H1 (cell line): ENCODE measurements around the gene SCART1. TPM values are rescaled to one million over a fixed set of nuclear protein-coding genes. Genes with fewer than 3 reads are reported as not detected.

Experiments used
- CTCF ChIA-PET: fragments of 300-600 bp; sonication (Branson Sonifier 250); formaldehyde crosslinking; loops from one replicate; lab custom pipeline; 2021; ENCODE audit not compliant: partially characterized antibody; lab: Charles Lee
- POLR2A ChIA-PET: fragments of 300-600 bp; sonication (Branson Sonifier 250); formaldehyde crosslinking; loops from one replicate; lab custom pipeline; 2021; ENCODE audit warnings: inconsistent platforms; ENCODE audit not compliant: partially characterized antibody; lab: Charles Lee
- DNase-seq, 2 experiments: peaks; one replicate each; pipeline versions ENCODE4 v3.0.0 to v3.0.0-alpha.2; 2010 to 2022; ENCODE audit warnings: low spot score in 2 of 2, low read depth in 1 of 2, mixed read lengths in 1 of 2
- FAIRE-seq: peaks from 2 replicates; lab custom pipeline; 2011; peaks lifted over from hg19 to GRCh38; lab: Jason Lieb, UNC
- H2AFZ ChIP-seq: 2 replicates; pipeline ENCODE4 v1.8.1; 2012; ENCODE audit warnings: low read length, inconsistent platforms
- H2AK5ac ChIP-seq: 2 replicates; pipeline ENCODE4 v1.6.1; 2013; ENCODE audit warnings: low read depth, low read length
- H2BK120ac ChIP-seq: replicated peaks from 2 replicates; pipeline ENCODE3; 2013; ENCODE audit warnings: low read depth, low read length, inconsistent platforms
- H2BK12ac ChIP-seq: 2 replicates; pipeline ENCODE4 v1.6.1; 2013; ENCODE audit warnings: low read depth, low read length
- H2BK15ac ChIP-seq: 2 replicates; pipeline ENCODE4 v1.6.1; 2013; ENCODE audit warnings: low read length
- H2BK20ac ChIP-seq: 2 replicates; pipeline ENCODE4 v1.6.1; 2013; ENCODE audit warnings: low read length
- H2BK5ac ChIP-seq: 2 replicates; pipeline ENCODE4 v1.6.1; 2013; ENCODE audit warnings: low read depth, low read length
- H3K14ac ChIP-seq: 2 replicates; pipeline ENCODE4 v1.6.1; 2013; ENCODE audit warnings: inconsistent platforms; ENCODE audit not compliant: insufficient read length
- H3K18ac ChIP-seq: 2 replicates; pipeline ENCODE4 v1.6.1; 2013; ENCODE audit warnings: low read length; ENCODE audit errors: extremely low read depth
- H3K23ac ChIP-seq: 2 replicates; pipeline ENCODE4 v1.6.1; 2013; ENCODE audit warnings: inconsistent platforms; ENCODE audit not compliant: insufficient read length
- H3K23me2 ChIP-seq: 2 replicates; pipeline ENCODE4 v1.6.1; 2013; ENCODE audit warnings: low read depth, low read length
- H3K27ac ChIP-seq: 2 replicates; pipeline ENCODE4 v1.6.1; 2011; ENCODE audit warnings: low read depth, low read length, inconsistent platforms
- H3K27me3 ChIP-seq, 4 experiments: replicated peaks in 1 of 4; 1 replicate in 1 of 4; 2 replicates in 3 of 4; pipeline versions ENCODE4 v1.6.1 to v1.8.1; 2011 to 2013; ENCODE audit warnings: low read length in 3 of 4, mild to moderate bottlenecking in 3 of 4, inconsistent platforms in 2 of 4, mixed read lengths in 2 of 4, moderate library complexity in 1 of 4; ENCODE audit not compliant: control insufficient read depth in 3 of 4, insufficient read depth in 3 of 4; ENCODE audit errors: extremely low read depth in 1 of 4
- H3K36me3 ChIP-seq, 4 experiments: 2 replicates each; pipeline versions ENCODE4 v1.6.1 to v1.8.1; 2011 to 2013; ENCODE audit warnings: mild to moderate bottlenecking in 4 of 4, low read length in 3 of 4, moderate library complexity in 2 of 4, control low read depth in 1 of 4, inconsistent platforms in 1 of 4; ENCODE audit not compliant: insufficient read depth in 4 of 4, control insufficient read depth in 2 of 4
- H3K4ac ChIP-seq: replicated peaks from 2 replicates; pipeline ENCODE3; 2013; ENCODE audit warnings: low read length, low read depth, mixed read lengths, inconsistent platforms; ENCODE audit not compliant: insufficient read length
- H3K4me1 ChIP-seq, 4 experiments: replicated peaks in 1 of 4; 1 replicate in 1 of 4; 2 replicates in 3 of 4; pipeline versions ENCODE4 v1.6.1 to v1.8.1; 2011 to 2013; ENCODE audit warnings: low read length in 3 of 4, inconsistent platforms in 2 of 4, mixed read lengths in 1 of 4; ENCODE audit not compliant: insufficient read depth in 4 of 4, control insufficient read depth in 3 of 4
- H3K4me2 ChIP-seq, 2 experiments: 2 replicates each; pipeline versions ENCODE4 v1.6.1 to v1.8.1; 2011 to 2013; ENCODE audit warnings: low read depth in 2 of 2, low read length in 2 of 2, control low read depth in 1 of 2, inconsistent platforms in 1 of 2, mild to moderate bottlenecking in 1 of 2; ENCODE audit not compliant: insufficient read depth in 1 of 2
- H3K4me3 ChIP-seq, 4 experiments: fragments of 200-600, 300-600 bp in 1 of 4; sonication (generic), shearing (Covaris generic), sonication (Bioruptor Twin) in 1 of 4; 2 replicates each; pipeline versions ENCODE4 v1.5.1 to v1.8.1; 2011 to 2016; ENCODE audit warnings: low read length in 4 of 4, low read depth in 3 of 4, control low read depth in 2 of 4, inconsistent platforms in 2 of 4, mild to moderate bottlenecking in 2 of 4, mixed read lengths in 1 of 4, moderate library complexity in 1 of 4; ENCODE audit not compliant: insufficient read depth in 2 of 4; ENCODE audit errors: extremely low read depth in 1 of 4
- H3K56ac ChIP-seq: replicated peaks from 2 replicates; pipeline ENCODE3; 2013; ENCODE audit warnings: low read depth, mild to moderate bottlenecking, mixed read lengths, low read length, inconsistent platforms; ENCODE audit not compliant: insufficient read length
- H3K79me1 ChIP-seq: 2 replicates; pipeline ENCODE4 v1.6.1; 2013; ENCODE audit warnings: low read depth, low read length, control low read depth
- H3K79me2 ChIP-seq, 2 experiments: 2 replicates each; pipeline versions ENCODE4 v1.6.1 to v1.8.1; 2012 to 2013; ENCODE audit warnings: low read length in 2 of 2, mild to moderate bottlenecking in 2 of 2, inconsistent platforms in 1 of 2; ENCODE audit not compliant: insufficient read depth in 2 of 2, control insufficient read depth in 1 of 2
- H3K9ac ChIP-seq, 4 experiments: replicated peaks in 1 of 4; 1 replicate in 1 of 4; 2 replicates in 3 of 4; pipeline versions ENCODE4 v1.6.1 to v1.8.1; 2011 to 2013; ENCODE audit warnings: low read depth in 3 of 4, low read length in 3 of 4, control low read depth in 2 of 4, mild to moderate bottlenecking in 2 of 4, moderate library complexity in 2 of 4, inconsistent platforms in 1 of 4; ENCODE audit errors: extremely low read depth in 1 of 4
- H3K9me3 ChIP-seq, 2 experiments: 2 replicates each; pipeline versions ENCODE4 v1.6.1 to v1.8.1; 2012 to 2013; ENCODE audit warnings: mild to moderate bottlenecking in 2 of 2, moderate library complexity in 2 of 2, control low read depth in 1 of 2, inconsistent platforms in 1 of 2, low read depth in 1 of 2, low read length in 1 of 2, mixed read lengths in 1 of 2; ENCODE audit not compliant: insufficient read depth in 2 of 2
- H4K20me1 ChIP-seq, 2 experiments: replicated peaks in 1 of 2; 2 replicates each; pipeline versions ENCODE3 to v1.8.1; 2011 to 2013; ENCODE audit warnings: inconsistent platforms in 2 of 2, low read length in 2 of 2, mild to moderate bottlenecking in 1 of 2; ENCODE audit not compliant: insufficient read depth in 2 of 2, control insufficient read depth in 1 of 2
- H4K5ac ChIP-seq: 2 replicates; pipeline ENCODE4 v1.6.1; 2013; ENCODE audit warnings: low read length, low read depth, mixed read lengths, inconsistent platforms; ENCODE audit not compliant: insufficient read length
- H4K8ac ChIP-seq: 2 replicates; pipeline ENCODE4 v1.8.0; 2013; ENCODE audit warnings: mild to moderate bottlenecking, moderate library complexity, low read length, inconsistent platforms; ENCODE audit not compliant: insufficient read depth; ENCODE audit errors: extremely low read depth
- H4K91ac ChIP-seq: replicated peaks from 2 replicates; pipeline ENCODE3; 2013; ENCODE audit warnings: low read length, mixed read lengths, inconsistent platforms; ENCODE audit not compliant: insufficient read length
- BRCA1 ChIP-seq: IDR thresholded peaks from 2 replicates; pipeline ENCODE4 v1.6.1; 2012; ENCODE audit warnings: low read depth, low read length, improper control_type of control experiment
- CTCF ChIP-seq, 3 experiments: IDR thresholded peaks; 1 replicate in 2 of 3; 2 replicates in 1 of 3; pipeline versions ENCODE4 v1.5.1 to v1.6.1; 2011; ENCODE audit warnings: low read length in 3 of 3, mild to moderate bottlenecking in 3 of 3, inconsistent platforms in 2 of 3, low read depth in 1 of 3, moderate library complexity in 1 of 3; ENCODE audit not compliant: insufficient read depth in 1 of 3; ENCODE audit errors: control extremely low read depth in 1 of 3
- E2F6 ChIP-seq: IDR thresholded peaks from 2 replicates; pipeline ENCODE4 v1.6.1; 2012; ENCODE audit warnings: inconsistent platforms
- FOSL1 ChIP-seq: IDR thresholded peaks from 2 replicates; pipeline ENCODE4 v1.6.1; 2011; ENCODE audit warnings: mild to moderate bottlenecking, low read depth, low read length, moderate library complexity; ENCODE audit not compliant: insufficient read depth
- NANOG ChIP-seq: IDR thresholded peaks from 2 replicates; pipeline ENCODE4 v1.6.1; 2011; ENCODE audit warnings: low read length, low read depth, mild to moderate bottlenecking, inconsistent platforms; ENCODE audit not compliant: insufficient read depth, poor library complexity, severe bottlenecking
- NRF1 ChIP-seq: IDR thresholded peaks from 2 replicates; pipeline ENCODE4 v1.6.1; 2011; ENCODE audit warnings: mild to moderate bottlenecking, low read depth, low read length, improper control_type of control experiment
- PHF8 ChIP-seq: fragments of 200-600 bp; sonication (generic); conservative IDR thresholded peaks from 2 replicates; pipeline ENCODE4 v1.7.1; 2012; ENCODE audit warnings: low read depth, mild to moderate bottlenecking, inconsistent platforms, low read length, moderate library complexity
- POLR2AphosphoS5 ChIP-seq: IDR thresholded peaks from 2 replicates; pipeline ENCODE4 v1.6.1; 2011; ENCODE audit warnings: low read depth, low read length
- WGBS, 2 experiments: shearing (Covaris generic) in 1 of 2; methylation state at CpG; one replicate each; pipeline versions ENCODE4 v1.1.6 to v1.1.7; 2013 to 2015; ENCODE audit warnings: low lambda C conversion rate in 2 of 2, mixed read lengths in 2 of 2, inconsistent platforms in 1 of 2, low coverage in 1 of 2, missing lambda C conversion rate in 1 of 2; ENCODE audit not compliant: insufficient replicate concordance in 2 of 2, insufficient coverage in 1 of 2, insufficient read length in 1 of 2; ENCODE audit errors: extremely low coverage in 1 of 2, missing lambda C conversion rate in 1 of 2; 5-methylcytosine and 5-hydroxymethylcytosine counted together
- polyA plus RNA-seq, 7 experiments: library from polyadenylated mRNA; depleted of rRNA in 3 of 7; stranded (reverse) in 5 of 7; unstranded in 2 of 7; fragments of >200 nt in 5 of 7; fragments of 200-250 nt in 2 of 7; gene quantifications; 1 replicate in 5 of 7; 2 replicates in 1 of 7; 4 replicates in 1 of 7; pipeline versions ENCODE4 v1.2.1 to v1.2.3, GENCODE V29; 2011 to 2013; ENCODE audit warnings: missing spikeins in 2 of 7, mixed read lengths in 2 of 7
- total RNA-seq: library from RNA; stranded (reverse); fragmentation: NEBNext Ultra II Directional; extraction: Animal tissue kit (Norgen Biotek cat#: 25700); gene quantifications from 2 replicates; pipeline ENCODE4 v1.2.1, GENCODE V29; 2021

Gene SCART1
- total and polyA plus RNA-seq, 2 of the 8 experiments (the other 6 are each of a cell fraction or from before 2014, with no cell fraction given), result 0.14 to 0.19 TPM

GRCh38 chr10:133405844-133406527 lies 47.8 kb upstream of the SCART1 start:
- no peak overlapping the region for H2BK15ac ChIP-seq
- no peak overlapping the region for H3K4me2 ChIP-seq
- H3K18ac ChIP-seq, result no peak overlapping the region
- H4K91ac ChIP-seq, result no peak overlapping the region
- no peaks in the 10 kb centered on the region for H3K23me2 ChIP-seq
- H2BK120ac ChIP-seq, result no peak overlapping the region
- H3K79me1 ChIP-seq, result 0 out of 2 replicates have a peak, but pooled peaks cover 4% of the 10 kb centered on the region
- CTCF ChIA-PET, result no interaction called here
- H4K5ac ChIP-seq, result no peak overlapping the region
- no peaks in the 10 kb centered on the region for H3K27me3 ChIP-seq
- no peak overlapping the region for H2AFZ ChIP-seq
- no peak overlapping the region for H2BK5ac ChIP-seq
- no peak overlapping the region for H3K14ac ChIP-seq
- no peaks in the 10 kb centered on the region for H3K4me1 ChIP-seq
- no peak overlapping the region for H2BK12ac ChIP-seq
- H2BK20ac ChIP-seq, result no peak overlapping the region
- no peak overlapping the region for H3K9ac ChIP-seq
- H3K23ac ChIP-seq, result no peak overlapping the region
- POLR2A ChIA-PET, result interaction anchor here (0.6 to 1.1 kb wide), 2 partner anchors 12 to 59 kb away, joined by 3 read pairs; partner anchors contain the start of gene MTG1
- no peak overlapping the region for H2AK5ac ChIP-seq
- no peak overlapping the region for H3K56ac ChIP-seq
- no peak overlapping the region for H3K27ac ChIP-seq
- no peak overlapping the region for H3K4ac ChIP-seq
- H3K9me3 ChIP-seq, result 0 out of 4 replicates have a peak, but pooled peaks cover 0 to 2% of the 10 kb centered on the region in 2 experiments
- FAIRE-seq, result no peak
- H4K20me1 ChIP-seq, result peaks cover 0 to 9% of the 10 kb centered on the region in 2 experiments
- no peak for DNase-seq
- WGBS, 2 experiments, result 95% methylated on average over 8 of the region's 8 CpGs; no CpG with 5 or more reads in 1 of the 2 experiments
- H3K79me2 ChIP-seq, result peaks cover 3 to 59% of the 10 kb centered on the region in 2 experiments
- H3K4me3 ChIP-seq, result no peak overlapping the region
- no peak overlapping the region for H4K8ac ChIP-seq
- H3K36me3 ChIP-seq, result peaks cover 2 to 52% (median 17%) of the 10 kb centered on the region in 4 experiments
- TF ChIP-seq NANOG (no peak), E2F6 (no peak), BRCA1 (no peak), POLR2AphosphoS5 (no peak), NRF1 (no peak), FOSL1 (no peak), CTCF (IDR thresholded peaks at IDR 0.05; ENCODE audit: control extremely low read depth in 1 of 3, insufficient read depth in 1 of 3, low read depth in 1 of 3, low read length in 3 of 3) (no peak), PHF8 (no peak)
